GM12873 (cell line): ENCODE data around the gene FBH1.

Experiments used
- TF ChIP-seq, protein P1 (sequence below): IDR thresholded peaks from 2 replicates; pipeline ENCODE4 v1.5.1; 2012; ENCODE audit warnings: low read depth, mild to moderate bottlenecking, moderate library complexity, low read length, control low read depth; ENCODE audit not compliant: insufficient read depth; ENCODE audit errors: missing control alignments

Gene FBH1

DNA sequence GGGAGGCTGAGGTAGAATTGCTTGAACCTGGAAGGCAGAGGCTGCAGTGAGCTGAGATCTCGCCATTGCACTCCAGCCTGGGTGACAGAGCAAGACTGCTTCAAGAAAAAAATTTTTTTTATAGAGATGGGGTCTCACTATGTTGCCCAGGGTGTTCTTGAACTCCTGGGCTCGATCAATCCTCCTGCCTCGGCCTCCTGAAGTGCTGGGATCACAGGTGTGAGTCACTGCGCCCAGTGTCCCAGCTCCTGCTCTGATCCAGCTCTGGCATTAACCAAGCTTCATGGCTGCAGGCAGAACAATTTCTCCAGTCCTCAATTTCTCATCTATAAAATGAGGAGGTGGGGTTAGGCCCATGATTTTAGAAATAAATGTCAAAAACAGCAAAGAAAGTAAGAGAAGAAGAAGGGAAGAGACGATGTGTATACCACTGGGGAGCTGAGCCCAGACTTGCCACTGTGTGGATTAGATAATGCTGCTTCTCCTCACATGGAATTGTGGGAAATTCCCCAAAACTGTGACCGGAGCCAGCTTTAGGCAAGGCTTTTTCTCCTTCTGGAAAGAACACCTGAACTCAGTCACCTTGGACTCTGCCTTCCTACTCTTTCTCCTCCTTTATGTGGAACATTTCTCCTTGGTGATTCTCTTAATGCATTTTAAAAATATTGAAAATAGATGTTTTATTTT, 61.8 kb downstream of the FBH1 start:
- TF ChIP-seq, protein P1, sequence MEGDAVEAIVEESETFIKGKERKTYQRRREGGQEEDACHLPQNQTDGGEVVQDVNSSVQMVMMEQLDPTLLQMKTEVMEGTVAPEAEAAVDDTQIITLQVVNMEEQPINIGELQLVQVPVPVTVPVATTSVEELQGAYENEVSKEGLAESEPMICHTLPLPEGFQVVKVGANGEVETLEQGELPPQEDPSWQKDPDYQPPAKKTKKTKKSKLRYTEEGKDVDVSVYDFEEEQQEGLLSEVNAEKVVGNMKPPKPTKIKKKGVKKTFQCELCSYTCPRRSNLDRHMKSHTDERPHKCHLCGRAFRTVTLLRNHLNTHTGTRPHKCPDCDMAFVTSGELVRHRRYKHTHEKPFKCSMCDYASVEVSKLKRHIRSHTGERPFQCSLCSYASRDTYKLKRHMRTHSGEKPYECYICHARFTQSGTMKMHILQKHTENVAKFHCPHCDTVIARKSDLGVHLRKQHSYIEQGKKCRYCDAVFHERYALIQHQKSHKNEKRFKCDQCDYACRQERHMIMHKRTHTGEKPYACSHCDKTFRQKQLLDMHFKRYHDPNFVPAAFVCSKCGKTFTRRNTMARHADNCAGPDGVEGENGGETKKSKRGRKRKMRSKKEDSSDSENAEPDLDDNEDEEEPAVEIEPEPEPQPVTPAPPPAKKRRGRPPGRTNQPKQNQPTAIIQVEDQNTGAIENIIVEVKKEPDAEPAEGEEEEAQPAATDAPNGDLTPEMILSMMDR, result no peak

DNA sequence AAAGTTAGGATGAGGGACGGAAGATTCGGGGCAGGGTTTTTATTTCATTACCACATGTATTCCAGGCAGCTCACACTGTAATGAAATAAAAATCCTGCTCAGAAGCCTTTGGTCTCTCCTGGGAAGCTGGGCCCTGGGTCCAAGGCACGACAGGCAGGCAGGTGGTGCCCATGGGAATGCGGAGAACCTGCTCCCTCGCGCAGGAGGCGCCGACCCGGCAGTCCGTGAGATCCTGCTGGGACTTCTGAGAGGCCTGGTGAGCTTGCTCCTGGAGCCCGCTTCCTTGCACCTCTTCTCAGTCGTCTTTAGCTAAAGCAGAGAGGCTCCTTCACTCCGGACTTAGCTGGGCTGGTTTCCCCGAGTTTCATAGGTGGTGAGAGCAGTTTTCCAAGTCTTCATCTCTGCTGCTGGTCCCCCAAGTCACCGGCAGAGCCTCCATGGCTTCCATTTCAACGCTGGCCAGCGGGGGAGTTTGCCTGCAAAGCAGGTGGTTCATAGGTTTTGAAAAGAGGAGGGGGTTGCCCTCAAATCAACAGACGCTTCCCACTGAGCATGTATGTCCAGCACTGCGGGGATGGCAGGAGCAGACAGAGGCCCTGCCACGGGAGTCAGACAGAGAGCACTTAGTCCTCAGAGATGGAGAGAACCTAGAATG, 62.8 kb downstream of the FBH1 start:
- TF ChIP-seq, protein P1, result no peak

DNA sequence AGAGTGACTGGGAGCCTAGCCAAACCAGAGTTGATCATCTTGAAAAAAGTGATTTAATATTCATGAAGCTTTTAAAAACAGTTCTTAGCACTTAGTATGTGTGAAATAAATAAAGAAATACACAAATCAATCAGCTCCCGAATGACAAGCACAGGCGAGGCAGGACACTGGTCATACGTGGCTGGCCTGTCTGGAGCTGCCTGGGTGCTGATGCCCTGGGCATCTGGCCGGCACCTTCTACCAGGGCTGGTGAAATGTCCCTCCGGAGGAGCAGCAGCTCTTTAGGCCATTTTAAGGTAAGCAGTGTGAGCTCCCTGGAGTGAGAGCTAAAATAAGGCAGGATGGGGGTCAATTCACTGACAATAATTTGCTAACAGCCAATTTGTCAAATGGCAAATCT, 63.6 kb downstream of the FBH1 start:
- TF ChIP-seq, protein P1, result no peak

DNA sequence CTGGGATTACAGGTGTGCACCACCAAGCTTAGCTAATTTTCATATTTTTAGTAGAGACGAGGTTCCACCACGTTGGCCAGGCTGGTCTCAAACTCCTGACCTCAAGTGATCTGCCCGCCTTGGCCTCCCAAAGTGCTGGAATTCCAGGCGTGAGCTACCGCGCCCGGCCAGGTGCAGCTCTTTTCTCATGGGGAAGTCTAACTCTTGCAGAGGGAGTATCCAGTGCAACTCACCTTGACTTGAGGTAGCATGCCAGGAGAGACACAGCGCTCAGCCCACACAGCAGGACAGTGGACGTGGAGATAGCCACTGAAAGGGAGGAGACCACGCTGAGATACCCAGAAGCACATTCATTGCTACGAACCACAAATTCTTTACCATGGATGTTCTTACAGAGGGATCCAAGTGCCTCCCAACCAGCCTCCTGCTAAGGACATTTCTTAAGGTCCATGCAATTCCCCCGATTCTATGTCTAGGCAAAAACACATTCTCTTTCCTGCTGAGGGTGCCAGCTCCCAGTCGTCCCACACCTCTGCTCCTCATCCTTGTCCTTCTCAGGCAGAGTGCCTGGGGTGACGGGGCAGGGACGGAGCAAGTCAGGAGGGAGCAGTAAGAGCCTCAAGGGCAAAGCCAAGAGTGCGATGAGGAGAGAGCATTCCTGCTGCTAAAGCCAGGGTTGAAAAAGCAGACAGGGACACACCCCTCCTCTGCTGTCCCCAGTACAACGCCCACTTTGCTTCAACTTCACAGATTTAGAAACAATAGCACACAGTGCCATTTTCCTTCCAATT, 66.3 kb downstream of the FBH1 start:
- TF ChIP-seq, protein P1, result no peak

DNA sequence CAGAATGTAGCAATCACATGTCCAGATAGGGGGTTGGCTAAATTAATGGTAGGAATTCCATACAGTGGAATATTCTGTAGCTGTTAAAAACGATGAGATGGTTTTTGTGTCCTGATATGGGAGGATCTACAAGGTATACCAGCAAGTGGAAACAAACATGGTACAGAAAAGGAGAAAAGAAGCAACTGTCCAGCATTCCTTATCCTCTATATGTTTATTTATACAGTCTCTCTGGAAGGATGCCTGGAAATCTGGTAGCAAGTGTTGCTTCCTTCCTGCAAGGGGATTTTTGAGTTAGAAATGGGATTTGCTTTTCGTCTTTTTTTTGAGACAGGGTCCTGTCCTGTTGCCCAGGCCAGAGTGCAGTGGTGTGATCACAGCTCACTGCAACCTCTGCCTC, 68.0 kb downstream of the FBH1 start:
- TF ChIP-seq, protein P1, result no peak

DNA sequence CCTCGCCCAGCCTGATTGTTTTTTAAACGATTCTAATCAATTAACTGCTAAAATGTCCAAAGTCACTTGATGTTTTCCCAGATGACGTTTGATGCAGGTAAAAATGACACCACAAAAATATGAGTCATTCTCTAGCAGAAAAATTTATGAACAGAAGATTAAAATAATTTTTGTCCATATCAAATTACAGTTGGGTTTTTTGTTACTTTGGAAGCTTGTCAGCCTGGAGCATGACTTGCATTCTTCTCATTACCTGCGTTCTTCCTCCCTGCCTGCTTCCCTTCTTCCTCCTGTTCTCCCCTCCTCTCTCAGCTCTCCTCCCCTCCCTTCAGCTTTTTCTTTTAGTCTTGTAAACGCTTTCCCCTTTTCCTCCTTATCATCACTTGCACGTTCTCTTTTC, 68.6 kb downstream of the FBH1 start:
- TF ChIP-seq, protein P1, result no peak

DNA sequence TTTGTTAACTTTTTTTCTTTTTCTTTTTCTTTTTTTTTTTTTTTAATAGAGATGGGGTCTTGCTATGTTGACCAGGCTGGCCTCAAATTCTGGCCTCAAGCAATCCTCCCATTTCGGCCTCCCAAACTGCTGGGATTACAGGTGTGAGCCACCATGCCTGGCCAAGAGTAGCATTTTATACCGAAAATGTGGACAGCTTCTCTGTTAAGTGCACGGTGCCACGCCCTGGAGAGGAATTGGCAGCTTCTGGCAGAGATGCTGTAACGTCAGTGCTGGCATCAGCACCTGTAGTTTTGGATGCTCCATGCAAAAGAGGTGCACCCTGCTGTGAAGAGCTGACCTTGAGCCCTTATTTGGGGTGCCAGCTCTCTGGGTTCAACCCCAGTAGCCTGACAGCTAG, 69.1 kb downstream of the FBH1 start:
- TF ChIP-seq, protein P1, result no peak
